IMR-90 (cell line): ENCODE data around the gene SKAP1. TPM values are rescaled to one million over a fixed set of nuclear protein-coding genes. Genes with fewer than 3 reads are reported as not detected.

ENCODE experiments used
- ATAC-seq: fragments of 200-7000 bp; cut with Tn5 transposase; 2 replicates; pipeline ENCODE4 v1.9.1; 2020; ENCODE audit warnings: low read depth, mild to moderate bottlenecking, moderate library complexity
- BruUV-seq: library from RNA; stranded (reverse); fragments of 400-500 nt; replicated peaks from 2 replicates; lab custom pipeline; 2021; lab: Mats Ljungman, UMichigan
- CTCF ChIA-PET: fragments of 300-600 bp; formaldehyde crosslinking; extraction: SDS; loops from one replicate; lab custom pipeline; 2021; ENCODE audit warnings: antibody characterized with exemption; lab: Yijun Ruan, JAX
- POLR2A ChIA-PET: fragments of 300-600 bp; sonication (Branson Sonifier 250); formaldehyde crosslinking; loops from one replicate; lab custom pipeline; 2022; ENCODE audit warnings: antibody characterized with exemption; ENCODE audit not compliant: unreplicated experiment; lab: Charles Lee
- DNase-seq: peaks from one replicate; pipeline ENCODE4 v3.0.0; 2013
- H2AFZ ChIP-seq: replicated peaks from 2 replicates; pipeline ENCODE3; 2013; ENCODE audit warnings: low read length, mild to moderate bottlenecking; ENCODE audit not compliant: poor library complexity
- H2AK5ac ChIP-seq: 2 replicates; pipeline ENCODE4 v1.6.1; 2013; ENCODE audit warnings: low read depth, low read length, inconsistent platforms
- H2AK9ac ChIP-seq: replicated peaks from 2 replicates; pipeline ENCODE3; 2013; ENCODE audit warnings: mild to moderate bottlenecking, low read depth, low read length, moderate library complexity; ENCODE audit not compliant: poor library complexity
- H2BK120ac ChIP-seq: 2 replicates; pipeline ENCODE4 v1.6.1; 2013; ENCODE audit warnings: low read depth, low read length, inconsistent platforms
- H2BK15ac ChIP-seq: 3 replicates; pipeline ENCODE4 v1.6.1; 2013; ENCODE audit warnings: low read depth, low read length, inconsistent platforms
- H2BK20ac ChIP-seq: 2 replicates; pipeline ENCODE4 v1.6.1; 2013; ENCODE audit warnings: low read depth, mild to moderate bottlenecking, inconsistent platforms, low read length, moderate library complexity
- H2BK5ac ChIP-seq: 2 replicates; pipeline ENCODE4 v1.6.1; 2013; ENCODE audit warnings: mild to moderate bottlenecking, low read depth, low read length, inconsistent platforms; ENCODE audit not compliant: poor library complexity, severe bottlenecking
- H3K14ac ChIP-seq: replicated peaks from 2 replicates; pipeline ENCODE4 v1.6.1; 2013; ENCODE audit warnings: low read depth, low read length, inconsistent platforms
- H3K18ac ChIP-seq: 2 replicates; pipeline ENCODE4 v1.6.1; 2013; ENCODE audit warnings: low read depth, low read length, control low read depth
- H3K23ac ChIP-seq: 2 replicates; pipeline ENCODE4 v1.6.1; 2013; ENCODE audit warnings: low read depth, low read length, inconsistent platforms
- H3K27ac ChIP-seq: 2 replicates; pipeline ENCODE4 v1.5.1; 2013; ENCODE audit warnings: mild to moderate bottlenecking, control low read depth, low read length; ENCODE audit not compliant: insufficient read depth
- H3K27me3 ChIP-seq: 2 replicates; pipeline ENCODE4 v1.6.1; 2013; ENCODE audit warnings: low read length; ENCODE audit not compliant: control insufficient read depth, insufficient read depth
- H3K36me3 ChIP-seq: 2 replicates; pipeline ENCODE4 v1.6.1; 2013; ENCODE audit warnings: low read length, mixed read lengths; ENCODE audit not compliant: control insufficient read depth, insufficient read depth
- H3K4ac ChIP-seq: 2 replicates; pipeline ENCODE4 v1.6.1; 2013; ENCODE audit warnings: low read depth, low read length, inconsistent platforms
- H3K4me1 ChIP-seq: 2 replicates; pipeline ENCODE4 v1.6.1; 2013; ENCODE audit warnings: low read length, mixed read lengths; ENCODE audit not compliant: control insufficient read depth, insufficient read depth
- H3K4me2 ChIP-seq: 2 replicates; pipeline ENCODE4 v1.6.1; 2013; ENCODE audit warnings: low read depth, mild to moderate bottlenecking, control low read depth, low read length, moderate library complexity
- H3K4me3 ChIP-seq: 2 replicates; pipeline ENCODE4 v1.5.1; 2013; ENCODE audit warnings: low read depth, mild to moderate bottlenecking, control low read depth, low read length, moderate library complexity; ENCODE audit not compliant: insufficient read depth
- H3K56ac ChIP-seq: 2 replicates; pipeline ENCODE4 v1.6.1; 2013; ENCODE audit warnings: low read length, inconsistent platforms; ENCODE audit not compliant: insufficient read depth; ENCODE audit errors: extremely low read depth
- H3K79me1 ChIP-seq, 2 experiments: 2 replicates each; pipeline ENCODE4 v1.6.1; 2013; ENCODE audit warnings: low read length in 2 of 2, inconsistent platforms in 1 of 2, low read depth in 1 of 2
- H3K9ac ChIP-seq: 2 replicates; pipeline ENCODE4 v1.6.1; 2013; ENCODE audit warnings: low read depth, low read length, control low read depth
- H3K9me1 ChIP-seq: 2 replicates; pipeline ENCODE4 v1.6.1; 2013; ENCODE audit warnings: low read length, inconsistent platforms; ENCODE audit not compliant: insufficient read depth
- H3K9me3 ChIP-seq: 2 replicates; pipeline ENCODE4 v1.6.1; 2013; ENCODE audit warnings: low read length; ENCODE audit not compliant: control insufficient read depth, insufficient read depth
- H4K20me1 ChIP-seq: 2 replicates; pipeline ENCODE4 v1.6.1; 2013; ENCODE audit warnings: low read length, inconsistent platforms; ENCODE audit not compliant: insufficient read depth
- H4K5ac ChIP-seq: 2 replicates; pipeline ENCODE4 v1.6.1; 2013; ENCODE audit warnings: mild to moderate bottlenecking, low read depth, low read length, control low read depth
- H4K8ac ChIP-seq, 2 experiments: 2 replicates each; pipeline ENCODE4 v1.6.1; 2013; ENCODE audit warnings: low read depth in 2 of 2, low read length in 2 of 2, control low read depth in 1 of 2, inconsistent platforms in 1 of 2
- H4K91ac ChIP-seq: 2 replicates; pipeline ENCODE4 v1.6.1; 2013; ENCODE audit warnings: low read depth, low read length, inconsistent platforms; ENCODE audit not compliant: insufficient read depth
- BHLHE40 ChIP-seq: fragments of 150-350 bp; IDR thresholded peaks from 2 replicates; pipeline ENCODE4 v1.6.1; 2016; ENCODE audit warnings: mild to moderate bottlenecking, low read depth, low read length
- CEBPB ChIP-seq: IDR thresholded peaks from 2 replicates; pipeline ENCODE4 v1.6.1; 2012; ENCODE audit warnings: low read depth, low read length, improper control_type of control experiment
- CHD1 ChIP-seq: IDR thresholded peaks from 2 replicates; pipeline ENCODE4 v1.6.1; 2012; ENCODE audit warnings: low read depth, low read length, improper control_type of control experiment
- CTCF ChIP-seq: conservative IDR thresholded peaks from 2 replicates; pipeline ENCODE4 v1.5.1; 2012; ENCODE audit warnings: mild to moderate bottlenecking, low read depth, low read length, improper control_type of control experiment
- ELK1 ChIP-seq: fragments of 150-350 bp; IDR thresholded peaks from 2 replicates; pipeline ENCODE4 v1.6.1; 2016; ENCODE audit warnings: low read depth, mild to moderate bottlenecking, low read length, moderate library complexity, borderline replicate concordance
- FOS ChIP-seq: fragments of 150-350 bp; IDR thresholded peaks from 2 replicates; pipeline ENCODE4 v1.6.1; 2016; ENCODE audit warnings: low read depth, low read length
- MAFK ChIP-seq: IDR thresholded peaks from 2 replicates; pipeline ENCODE4 v1.6.1; 2012; ENCODE audit warnings: low read depth, low read length, improper control_type of control experiment
- MAZ ChIP-seq: IDR thresholded peaks from 2 replicates; pipeline ENCODE4 v1.6.1; 2012; ENCODE audit warnings: low read depth, mild to moderate bottlenecking, low read length, improper control_type of control experiment, moderate library complexity, borderline replicate concordance
- MXI1 ChIP-seq: IDR thresholded peaks from 2 replicates; pipeline ENCODE4 v1.6.1; 2012; ENCODE audit warnings: low read depth, mild to moderate bottlenecking, low read length, moderate library complexity, borderline replicate concordance
- NFE2L2 ChIP-seq: fragments of 150-350 bp; IDR thresholded peaks from 2 replicates; pipeline ENCODE4 v1.6.1; 2016; ENCODE audit warnings: low read depth, mild to moderate bottlenecking, low read length
- POLR2A ChIP-seq: IDR thresholded peaks from 2 replicates; pipeline ENCODE4 v1.6.1; 2012; ENCODE audit warnings: mild to moderate bottlenecking, low read depth, low read length
- RAD21 ChIP-seq: IDR thresholded peaks from 2 replicates; pipeline ENCODE4 v1.6.1; 2012; ENCODE audit warnings: low read length, improper control_type of control experiment
- RCOR1 ChIP-seq: IDR thresholded peaks from 2 replicates; pipeline ENCODE4 v1.6.1; 2012; ENCODE audit warnings: mild to moderate bottlenecking, low read length, improper control_type of control experiment; ENCODE audit not compliant: insufficient replicate concordance
- RFX5 ChIP-seq: IDR thresholded peaks from 2 replicates; pipeline ENCODE4 v1.8.0; 2012; ENCODE audit warnings: low read depth, mild to moderate bottlenecking, low read length, moderate library complexity
- SMC3 ChIP-seq: fragments of 150-350 bp; IDR thresholded peaks from 2 replicates; pipeline ENCODE4 v1.6.1; 2016; ENCODE audit warnings: low read depth, mild to moderate bottlenecking, antibody characterized with exemption, low read length, moderate library complexity
- USF2 ChIP-seq: fragments of 150-350 bp; IDR thresholded peaks from 2 replicates; pipeline ENCODE4 v1.6.1; 2017; ENCODE audit warnings: mild to moderate bottlenecking, antibody characterized with exemption, low read length, low read depth
- WGBS, 2 experiments: methylation state at CpG; one replicate each; pipeline versions ENCODE4 v1.1.5 to v1.1.7; 2013; ENCODE audit warnings: missing lambda C conversion rate in 2 of 2; ENCODE audit not compliant: insufficient read length in 1 of 2; ENCODE audit errors: extremely low coverage in 2 of 2; 5-methylcytosine and 5-hydroxymethylcytosine counted together
- dilution Hi-C: fragments of 300-500 bp; cut with HindIII; formaldehyde crosslinking; loops from one replicate; pipeline ENCODE4 v1.14.3; 2018; ENCODE audit warnings: low sequenced_read_pairs; ENCODE audit not compliant: unreplicated experiment
- in situ Hi-C: fragments of 300-500 bp; cut with MboI; formaldehyde crosslinking; loops from 3 replicates; pipeline ENCODE4 v1.14.3; 2019; ENCODE audit warnings: low sequenced_read_pairs, inconsistent platforms, mixed read lengths
- intact Hi-C: fragments of 100-400 bp; cut with micrococcal nuclease; formaldehyde crosslinking; loops from 2 replicates; pipeline ENCODE4 v1.10.0; 2022
- polyA plus RNA-seq, 3 experiments: library from polyadenylated mRNA; depleted of rRNA; stranded (reverse); fragments of >200 nt; gene quantifications; 2 replicates each; pipeline ENCODE4 v1.2.3, GENCODE V29; 2012; ENCODE audit warnings: low replicate concordance in 1 of 3
- total RNA-seq: library from RNA; depleted of rRNA; stranded (reverse); fragments of >200 nt; gene quantifications from 2 replicates; pipeline ENCODE4 v1.2.3, GENCODE V29; 2012

SKAP1 gene
- total and polyA plus RNA-seq, 2 of the 4 experiments (the other 2 are of a cell fraction) = not detected

GRCh38 chr17:48237456-48237855, 192.6 kb downstream of the SKAP1 start:
- H2AK5ac ChIP-seq = no peak overlapping the region
- no peak overlapping the region for H2AK9ac ChIP-seq
- H3K4me1 ChIP-seq = peaks cover 6% of the 10 kb centered on the region
- no peaks in the 10 kb centered on the region for H4K20me1 ChIP-seq
- TF ChIP-seq CHD1 (no peak), MAFK (no peak), MXI1 (no peak), USF2 (no peak), POLR2A (no peak), RFX5 (no peak), SMC3 (no peak), RAD21 (no peak), BHLHE40 (no peak), ELK1 (no peak), CTCF (no peak), NFE2L2 (no peak), MAZ (no peak), CEBPB (no peak), FOS (no peak), RCOR1 (no peak)
- no peak overlapping the region for H3K18ac ChIP-seq
- WGBS, 2 experiments = 100% methylated on average over 1 of the region's 1 CpG; no CpG with 5 or more reads in 1 of the 2 experiments
- no peak overlapping the region for H3K14ac ChIP-seq
- H2BK5ac ChIP-seq = no peak overlapping the region
- POLR2A ChIA-PET = no interaction called here
- H2AFZ ChIP-seq = no peak overlapping the region
- no peak overlapping the region for H4K91ac ChIP-seq
- H3K79me1 ChIP-seq = no peaks in the 10 kb centered on the region
- H3K4ac ChIP-seq = no peak overlapping the region
- H3K9me3 ChIP-seq = no peaks in the 10 kb centered on the region
- H3K9ac ChIP-seq = no peak overlapping the region
- H3K9me1 ChIP-seq = peaks cover 9% of the 10 kb centered on the region; the same call in 1 of the 2 replicates
- intact Hi-C loops (no loop called here), dilution Hi-C loops (no loop called here), in situ Hi-C loops (no loop called here)
- no peak overlapping the region for H3K4me2 ChIP-seq
- H3K27me3 ChIP-seq = peaks cover 12% of the 10 kb centered on the region
- no peaks in the 10 kb centered on the region for H3K36me3 ChIP-seq
- CTCF ChIA-PET = no interaction called here
- no peak for ATAC-seq
- no peak overlapping the region for H2BK15ac ChIP-seq
- H2BK120ac ChIP-seq = no peak overlapping the region
- H3K23ac ChIP-seq = no peak overlapping the region
- no peak overlapping the region for H3K4me3 ChIP-seq
- no peak for DNase-seq
- no peak overlapping the region for H3K27ac ChIP-seq
- no peak overlapping the region for H3K56ac ChIP-seq
- no peak overlapping the region for H2BK20ac ChIP-seq
- no peak overlapping the region for H4K8ac ChIP-seq
- H4K5ac ChIP-seq = no peak overlapping the region
- BruUV-seq = no TSS peak
